HG03039 (cell line): ENCODE data around the gene DFFA.

Experiments used
- ATAC-seq: cut with Tn5 transposase; IDR thresholded peaks from one replicate; pipeline ENCODE4 v1.9.1; 2021; ENCODE audit warnings: mild to moderate bottlenecking, moderate library complexity; ENCODE audit not compliant: unreplicated experiment

Gene DFFA

DNA sequence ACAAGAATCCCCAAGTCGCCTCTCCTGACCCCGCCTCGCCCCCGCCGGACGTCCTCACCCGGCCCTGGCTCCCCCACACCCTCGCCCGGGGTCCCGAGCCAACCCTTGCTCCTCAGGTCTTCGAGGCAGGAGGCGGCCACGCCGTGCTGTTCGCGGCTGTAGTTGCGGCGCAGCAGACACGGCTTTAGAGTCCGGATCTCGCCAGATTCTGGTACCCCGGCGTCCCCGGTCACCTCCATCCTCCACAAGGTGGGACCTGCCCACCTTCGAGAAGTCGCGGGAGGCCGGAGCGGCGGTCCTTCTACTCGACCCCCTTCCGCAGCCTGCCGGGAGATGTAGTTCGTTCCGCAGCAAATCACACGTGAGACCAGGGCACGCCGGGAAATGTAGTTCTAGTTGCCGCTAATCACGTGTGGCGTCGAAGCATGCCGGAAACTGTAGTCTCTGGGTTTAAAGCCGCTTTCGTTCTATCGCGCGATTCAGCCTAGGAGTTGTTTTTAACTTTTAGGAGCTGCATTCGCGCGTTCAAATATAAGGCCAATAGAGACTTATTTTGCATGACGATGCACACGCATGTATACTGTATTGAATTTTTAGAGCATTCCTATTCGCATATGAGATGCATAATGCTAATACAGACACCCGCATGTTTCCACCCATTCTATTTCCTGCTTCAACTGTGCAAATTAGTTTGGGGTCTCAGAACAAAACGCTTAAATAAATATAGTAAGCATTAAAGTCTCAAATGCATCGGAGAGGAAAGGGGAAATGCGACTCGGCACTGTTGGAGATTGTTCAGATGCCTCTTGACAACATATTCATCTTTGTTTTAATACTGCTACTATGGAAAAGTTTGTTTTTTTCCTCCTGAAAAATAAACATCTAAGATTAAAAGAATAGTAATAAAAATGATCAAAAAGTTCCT, at the start of gene DFFA:
Gene DFFA, minus strand, starts transcription at position 310 of the 925 bp plus-strand sequence. Its CDS starts 71 bp downstream, at position 239.
- ATAC-seq: peak; percentile 64

GRCh38 chr1:10521537-10522157, 49.3 kb upstream of the DFFA start:
- no peak for ATAC-seq

GRCh38 chr1:10520952-10521351, 48.6 kb upstream of the DFFA start:
- ATAC-seq: no peak

- no peak for ATAC-seq
Observed at GRCh38 chr1:10520497-10520896, 48.2 kb upstream of the DFFA start.

- no peak for ATAC-seq
Observed at GRCh38 chr1:10519016-10519417, 46.7 kb upstream of the DFFA start.

DNA sequence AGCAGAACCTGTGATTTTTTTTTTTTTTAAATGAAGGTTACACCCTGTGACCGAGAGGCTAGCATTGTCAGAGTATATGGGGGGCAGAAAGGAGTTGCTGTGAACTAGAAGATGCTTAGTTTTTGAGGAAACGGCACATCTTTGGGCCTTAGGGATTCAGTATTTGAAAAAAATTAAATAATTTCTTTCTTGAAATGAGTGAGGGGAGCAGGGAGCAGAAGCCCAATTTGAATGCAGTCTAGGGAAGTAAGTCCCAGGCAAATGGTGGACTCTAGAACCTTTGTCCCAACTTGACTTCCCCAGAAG, 45.3 kb upstream of the DFFA start:
- ATAC-seq: no peak

- no peak for ATAC-seq
Observed at GRCh38 chr1:10516925-10517676, 44.8 kb upstream of the DFFA start.

DNA sequence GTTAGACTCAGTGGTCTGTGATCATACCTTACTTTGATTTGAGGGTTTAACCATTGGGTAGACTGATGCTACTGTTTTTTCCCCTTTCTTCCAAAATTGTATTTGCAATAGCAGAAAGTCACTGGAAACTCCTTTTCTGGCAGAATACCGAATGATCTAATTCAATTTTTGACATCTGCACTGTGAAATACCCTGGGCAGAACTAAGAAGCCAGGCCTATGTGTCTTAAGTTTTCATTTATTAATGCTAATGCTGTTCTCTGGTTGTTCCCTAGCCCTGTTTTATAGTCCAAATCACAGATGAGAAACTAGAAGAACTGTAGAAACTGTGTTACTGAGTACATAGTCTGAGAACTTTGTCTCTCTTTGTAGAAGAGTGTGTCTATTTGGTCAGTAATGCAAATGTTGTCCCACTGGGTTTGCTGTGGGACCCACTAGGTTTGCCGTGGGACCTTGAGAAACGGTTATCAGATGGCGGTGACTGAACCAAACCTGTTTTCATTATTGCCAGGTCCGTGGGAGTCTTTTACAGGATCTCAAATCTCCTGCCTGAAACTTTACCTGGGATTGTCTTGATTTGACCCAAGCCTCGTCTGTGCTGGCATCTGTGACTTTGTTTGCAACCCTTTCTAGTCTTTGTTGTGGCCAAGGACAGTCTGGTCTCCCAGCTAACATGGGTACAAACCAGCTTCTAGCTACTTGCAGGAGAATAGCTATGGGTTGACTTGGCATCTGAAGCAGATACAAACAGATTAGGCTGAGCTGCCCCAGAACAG, 43.8 kb upstream of the DFFA start:
- no peak for ATAC-seq

- ATAC-seq: no peak
Observed at GRCh38 chr1:10515301-10515975, 43.1 kb upstream of the DFFA start.

DNA sequence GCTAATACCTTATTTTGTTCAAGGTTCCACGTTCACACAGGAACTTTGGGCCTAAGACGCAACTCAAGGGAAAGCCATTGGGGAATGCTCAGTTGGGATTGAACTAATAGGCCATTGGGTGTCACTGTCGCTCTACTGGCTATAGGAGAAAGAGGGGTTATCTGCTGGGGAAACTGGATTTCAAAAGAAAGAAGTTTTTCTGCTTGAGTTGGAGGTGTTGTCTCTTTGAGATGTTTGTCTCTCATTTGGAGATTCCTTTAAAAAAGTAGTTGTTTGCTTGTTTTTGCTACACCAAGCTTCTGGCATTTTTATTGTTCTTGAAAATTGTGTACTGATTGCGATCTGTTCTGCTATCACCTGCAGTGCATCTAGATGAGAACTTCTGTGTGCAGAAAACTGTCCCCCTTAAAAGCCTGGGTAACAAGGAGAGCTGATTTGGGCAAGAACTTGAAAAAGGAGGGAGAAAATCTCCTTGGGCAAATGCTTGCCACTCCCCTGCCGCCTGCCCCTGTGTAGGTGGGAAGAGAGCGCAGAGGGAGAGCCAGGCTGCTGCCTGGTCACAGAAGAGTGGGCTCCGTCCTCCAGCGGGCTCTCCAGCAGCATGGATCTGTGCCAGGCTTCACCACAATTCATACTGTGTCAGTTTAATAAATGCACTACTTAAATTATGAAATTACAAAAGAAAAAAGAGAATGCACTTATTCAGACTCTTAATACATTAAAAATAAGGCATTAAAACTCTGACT, 42.3 kb upstream of the DFFA start:
- no peak for ATAC-seq

- ATAC-seq: no peak
Observed at GRCh38 chr1:10513199-10513598, 40.9 kb upstream of the DFFA start.

- ATAC-seq: no peak
Observed at GRCh38 chr1:10511494-10511885, 39.2 kb upstream of the DFFA start.

DNA sequence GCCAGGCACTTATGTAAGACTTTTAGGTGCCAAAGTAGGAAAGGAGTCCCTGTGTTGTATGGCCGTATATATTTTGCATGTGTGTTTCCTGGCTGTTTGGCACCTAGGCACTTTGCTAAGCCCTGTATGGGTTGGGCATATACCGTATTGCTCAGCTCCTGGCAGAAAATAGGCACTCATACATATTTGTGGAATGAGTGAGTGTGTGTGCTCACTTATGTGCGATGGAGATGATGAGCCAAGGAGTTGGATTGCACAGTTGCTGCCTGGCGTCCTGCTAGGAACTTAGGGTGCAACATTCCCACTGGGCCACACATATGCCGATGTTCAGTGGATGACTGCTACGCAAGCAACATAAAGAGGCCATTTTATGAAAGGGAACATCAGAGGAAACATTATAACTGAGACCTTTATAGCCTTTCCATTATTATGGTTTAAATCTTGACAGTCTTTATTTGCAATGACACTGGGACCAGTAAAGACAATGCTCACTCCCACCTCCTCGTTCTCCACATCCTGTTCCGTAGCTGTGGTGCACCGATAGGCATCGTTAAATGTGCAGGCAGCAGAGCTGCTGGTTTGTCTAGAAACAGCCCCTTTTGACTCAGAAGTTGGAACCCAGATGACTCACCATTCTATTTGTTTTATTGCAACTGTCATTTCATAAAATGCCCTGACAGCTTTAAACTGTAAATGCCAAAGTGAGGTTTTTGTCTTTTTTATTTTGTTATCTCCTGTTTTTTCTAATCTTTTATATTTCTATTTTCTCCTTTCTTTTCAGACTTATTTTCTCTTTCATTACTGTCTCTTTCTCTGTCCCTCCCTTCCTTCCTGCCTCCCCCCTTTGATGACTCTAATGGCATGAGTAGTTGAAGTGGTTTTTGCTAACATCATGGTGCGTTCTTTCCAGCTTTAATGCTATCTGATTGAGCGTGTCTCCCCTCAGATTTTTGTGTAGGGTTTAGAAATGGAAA, 38.5 kb upstream of the DFFA start:
- peak; percentile 74 for ATAC-seq

DNA sequence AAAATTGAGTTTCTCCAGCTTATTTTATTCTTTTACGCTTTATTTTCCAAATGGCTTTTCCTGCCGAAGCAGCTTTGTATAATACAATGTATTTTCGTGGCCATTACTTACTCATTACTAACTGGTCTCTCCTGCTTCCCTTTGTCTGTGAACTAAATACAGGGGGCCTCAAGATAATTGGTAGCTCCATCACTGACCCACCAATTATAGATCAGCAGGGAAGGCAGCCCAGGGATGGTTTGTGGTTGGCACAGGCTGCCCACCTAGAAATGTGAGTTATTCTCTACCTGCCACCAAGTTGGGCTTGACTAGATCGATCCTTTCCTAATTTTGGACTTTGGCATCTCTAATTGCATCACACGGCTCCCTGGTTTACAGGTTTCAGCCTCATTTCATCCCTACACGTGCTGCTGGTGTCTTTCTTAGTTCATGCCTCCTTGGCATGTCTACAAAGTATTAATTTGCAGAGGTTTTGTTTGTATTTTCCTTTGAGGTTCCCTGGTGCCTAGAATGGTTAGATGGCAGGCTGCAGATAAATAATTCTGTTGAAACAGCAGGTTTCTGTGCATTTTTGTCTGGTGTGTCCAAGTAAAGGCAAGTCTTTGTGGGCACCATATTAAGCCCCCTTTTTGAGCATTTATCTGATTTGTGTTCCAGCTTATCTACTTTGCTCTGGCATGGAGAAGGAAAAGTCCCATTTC, 37.6 kb upstream of the DFFA start:
- ATAC-seq: no peak

DNA sequence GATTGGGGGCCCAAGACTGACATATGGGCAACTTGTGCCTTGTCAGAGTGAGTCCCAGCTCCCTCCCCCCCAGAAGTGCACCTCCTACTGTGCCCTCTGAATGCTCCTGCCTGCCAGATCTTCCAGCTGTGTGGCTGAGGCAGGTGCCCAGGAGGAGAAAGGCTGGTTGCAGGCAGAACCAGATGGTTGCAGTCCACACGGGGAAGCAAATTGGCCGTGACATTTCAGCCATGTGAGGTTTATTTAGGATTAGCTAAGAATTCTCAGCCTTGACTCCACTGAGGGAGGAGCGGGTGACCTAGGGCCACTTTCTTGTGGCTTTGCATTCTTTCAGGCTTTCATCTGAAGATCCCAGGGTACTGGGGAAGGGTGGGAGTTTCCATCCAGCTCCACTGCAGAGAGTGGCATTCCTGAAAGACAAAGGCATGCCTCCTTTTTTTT, 36.2 kb upstream of the DFFA start:
- no peak for ATAC-seq

DNA sequence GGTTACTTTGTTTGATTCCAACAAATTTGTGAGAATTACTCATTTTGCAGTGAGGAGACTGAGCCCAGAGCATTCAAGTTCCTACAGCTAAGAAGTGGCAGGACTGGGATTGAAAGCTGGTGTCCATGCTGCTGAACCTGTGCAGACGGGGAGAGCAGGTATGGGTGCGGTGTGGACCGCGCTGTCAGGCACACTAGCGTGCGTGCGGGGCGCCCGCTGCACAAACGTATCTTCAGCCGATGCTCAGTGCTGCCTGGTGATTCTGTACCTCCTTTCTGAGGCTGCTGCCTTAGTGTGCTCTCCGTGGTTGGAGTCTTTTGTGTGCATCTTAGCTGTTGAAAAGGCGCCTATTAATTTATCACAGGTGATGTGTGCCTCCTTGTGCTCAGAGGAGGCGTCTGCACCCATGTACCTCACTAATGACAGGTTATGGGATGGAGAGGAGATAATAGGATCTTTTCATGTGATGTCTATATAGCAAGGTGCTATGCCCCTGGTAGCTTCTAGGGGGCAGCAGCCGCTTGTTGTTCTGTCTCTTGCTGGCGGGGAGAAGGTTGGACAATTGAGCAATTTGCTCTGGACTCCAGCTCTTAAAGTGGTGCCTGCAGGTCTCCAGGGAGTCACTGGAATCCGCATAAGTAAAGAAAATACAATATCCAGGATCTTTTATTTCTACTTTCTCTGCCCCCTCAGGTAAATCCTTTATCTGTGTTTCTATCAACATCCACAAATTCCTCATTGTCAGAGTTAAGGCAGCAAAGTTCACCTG, 35.0 kb upstream of the DFFA start:
- ATAC-seq: no peak

DNA sequence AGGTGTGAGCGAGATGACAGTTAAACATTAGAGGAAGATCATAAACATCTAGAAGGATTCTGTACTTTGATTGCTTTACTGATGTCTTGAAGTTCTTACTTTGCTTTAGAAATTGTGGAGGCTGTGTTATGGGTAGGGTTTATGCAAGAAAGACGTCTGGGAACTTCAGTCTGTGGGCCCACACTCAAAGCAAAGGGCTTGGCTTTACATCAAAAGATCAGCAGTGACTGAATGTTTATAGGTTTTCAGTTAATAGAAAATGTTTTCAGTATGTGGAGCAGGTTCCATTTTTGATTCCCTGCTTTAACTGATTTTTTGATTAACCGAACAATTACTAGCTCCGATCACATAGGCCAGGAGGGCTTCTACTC, 34.3 kb upstream of the DFFA start:
- ATAC-seq: no peak
